Parathyroid adenoma (tissue), 2 donors: ENCODE data around the gene APC2.

Experiments
- H2AFZ ChIP-seq: fragments of 300-600 bp; sonication (generic); one replicate; pipeline ENCODE4 v1.7.0; 2017; ENCODE audit warnings: antibody characterized with exemption, mild to moderate bottlenecking
- H3K27ac ChIP-seq: fragments of 300-600 bp; sonication (generic); one replicate; pipeline ENCODE4 v1.7.0; 2017
- H3K27me3 ChIP-seq: fragments of 300-600 bp; sonication (generic); one replicate; pipeline ENCODE4 v1.7.0; 2017; ENCODE audit warnings: low read length; ENCODE audit not compliant: control insufficient read depth, insufficient read depth
- H3K36me3 ChIP-seq: fragments of 300-600 bp; sonication (generic); one replicate; pipeline ENCODE4 v1.7.0; 2017; ENCODE audit warnings: low read length; ENCODE audit not compliant: control insufficient read depth, insufficient read depth
- H3K4me1 ChIP-seq: fragments of 300-600 bp; sonication (generic); one replicate; pipeline ENCODE4 v1.7.0; 2017; ENCODE audit warnings: control low read depth
- H3K4me2 ChIP-seq: fragments of 300-600 bp; sonication (generic); one replicate; pipeline ENCODE4 v1.7.0; 2017; ENCODE audit warnings: low read length
- H3K4me3 ChIP-seq: fragments of 300-600 bp; sonication (generic); one replicate; pipeline ENCODE4 v1.7.0; 2017; ENCODE audit warnings: low read depth, low read length
- H3K79me2 ChIP-seq: fragments of 300-600 bp; sonication (generic); one replicate; pipeline ENCODE4 v1.7.0; 2017; ENCODE audit warnings: control low read depth
- H3K9ac ChIP-seq: fragments of 300-600 bp; sonication (generic); one replicate; pipeline ENCODE4 v1.7.0; 2017; ENCODE audit warnings: mild to moderate bottlenecking
- H3K9me3 ChIP-seq: fragments of 300-600 bp; sonication (generic); one replicate; pipeline ENCODE4 v1.7.0; 2017; ENCODE audit warnings: low read length; ENCODE audit not compliant: control insufficient read depth
- CTCF ChIP-seq: fragments of 300-600 bp; sonication (generic); IDR thresholded peaks from one replicate; pipeline ENCODE4 v1.7.0; 2017; ENCODE audit warnings: antibody characterized with exemption, mild to moderate bottlenecking
- donor health status: primary hyperparathyroidism.

The APC2 gene

GRCh38 chr19:1457031-1457739, 7.3 kb downstream of the APC2 start:
- TF ChIP-seq CTCF: no peak
- no peak overlapping the region for H3K4me2 ChIP-seq
- no peak overlapping the region for H3K4me3 ChIP-seq
- H3K36me3 ChIP-seq: no peaks in the 10 kb centered on the region
- no peak overlapping the region for H3K9ac ChIP-seq
- no peaks in the 10 kb centered on the region for H3K79me2 ChIP-seq
- H3K9me3 ChIP-seq: no peaks in the 10 kb centered on the region
- H3K27ac ChIP-seq: no peak overlapping the region
- H2AFZ ChIP-seq: no peak overlapping the region
- H3K4me1 ChIP-seq: peaks cover 3% of the 10 kb centered on the region
- peaks cover 6% of the 10 kb centered on the region for H3K27me3 ChIP-seq

GRCh38 chr19:1457892-1458291, 8.0 kb downstream of the APC2 start:
- H2AFZ ChIP-seq: no peak overlapping the region
- no peak for TF ChIP-seq CTCF
- no peak overlapping the region for H3K27ac ChIP-seq
- no peaks in the 10 kb centered on the region for H3K79me2 ChIP-seq
- peaks cover 3% of the 10 kb centered on the region for H3K4me1 ChIP-seq
- H3K9me3 ChIP-seq: no peaks in the 10 kb centered on the region
- H3K27me3 ChIP-seq: no peaks in the 10 kb centered on the region
- no peak overlapping the region for H3K4me3 ChIP-seq
- H3K9ac ChIP-seq: no peak overlapping the region
- H3K4me2 ChIP-seq: no peak overlapping the region
- H3K36me3 ChIP-seq: no peaks in the 10 kb centered on the region

GRCh38 chr19:1459479-1459878, 9.6 kb downstream of the APC2 start:
- no peak for TF ChIP-seq CTCF
- Histone ChIP-seq H3K9ac (no peak overlapping the region), H3K4me3 (no peak overlapping the region), H3K4me2 (no peak overlapping the region), H3K4me1 (peaks cover 3% of the 10 kb centered on the region), H3K9me3 (no peaks in the 10 kb centered on the region), H3K27me3 (no peaks in the 10 kb centered on the region), H3K27ac (no peak overlapping the region), H2AFZ (no peak overlapping the region), H3K79me2 (no peaks in the 10 kb centered on the region), H3K36me3 (no peaks in the 10 kb centered on the region)

GRCh38 chr19:1460033-1460995, 10.4 kb downstream of the APC2 start:
- Histone ChIP-seq H3K4me3 (no peak overlapping the region), H2AFZ (no peak overlapping the region), H3K4me1 (peaks cover 3% of the 10 kb centered on the region), H3K9ac (no peak overlapping the region), H3K27ac (no peak overlapping the region), H3K79me2 (peaks cover 4% of the 10 kb centered on the region), H3K27me3 (no peaks in the 10 kb centered on the region), H3K36me3 (no peaks in the 10 kb centered on the region), H3K9me3 (no peaks in the 10 kb centered on the region), H3K4me2 (no peak overlapping the region)
- TF ChIP-seq CTCF: no peak
